Spleen (tissue), 7 donors: ENCODE results near the gene FAM151A.

Experiments
- CTCF ChIP-seq, 11 experiments: fragments of 200-600 bp in 7 of 11; fragments of 450-650 bp in 4 of 11; sonication (generic) in 4 of 11; IDR thresholded peaks in 8 of 11; conservative IDR thresholded peaks in 3 of 11; 1 replicate in 7 of 11; 2 replicates in 4 of 11; pipeline versions ENCODE4 v1.4.0 to v1.8.0; 2016 to 2021; ENCODE audit warnings: antibody characterized with exemption in 11 of 11, inconsistent platforms in 4 of 11, mild to moderate bottlenecking in 1 of 11
- POLR2A ChIP-seq, 3 donors: fragments of 450-650 bp; IDR thresholded peaks; one replicate each; pipeline ENCODE4 v1.5.1; 2017; ENCODE audit warnings: antibody characterized with exemption in 3 of 3, mild to moderate bottlenecking in 1 of 3
- POLR2AphosphoS5 ChIP-seq, 3 donors: sonication (generic); formaldehyde crosslinking; IDR thresholded peaks; one replicate each; pipeline ENCODE4 v1.5.1; 2017; ENCODE audit warnings: antibody characterized with exemption in 3 of 3
- donor health status: DM: no; HTN: no; CAD: no; lungs with moderate emphysema.
- donor health status: DM: no; HTN: no; CAD: no.
- donor health status: DM: no; HTN: no; CAD: no.

- TF ChIP-seq CTCF (IDR thresholded peaks at IDR 0.05 in 8 of 11, conservative IDR thresholded peaks at IDR 0.05 in 3 of 11) = no peak
- no peak for TF ChIP-seq POLR2A (IDR thresholded peaks at IDR 0.05)
- no peak for TF ChIP-seq POLR2AphosphoS5 (IDR thresholded peaks at IDR 0.05)
Observed at GRCh38 chr1:54619749-54620148, 3.6 kb downstream of the FAM151A start.
